SJSA1 (cell line): ENCODE data around the gene LCK. TPM values are rescaled to one million over a fixed set of nuclear protein-coding genes. Genes with fewer than 3 reads are reported as not detected.

Source experiments
- DNase-seq, 2 experiments: peaks; one replicate each; pipeline ENCODE4 v3.0.0-alpha.2; 2015 to 2020; ENCODE audit warnings: low spot score in 2 of 2, low read depth in 1 of 2
- H3K27ac ChIP-seq: fragments of 250-450 bp; sonication (Bioruptor Pico); 2 replicates; pipeline ENCODE4 v1.5.1; 2020; ENCODE audit warnings: mild to moderate bottlenecking, moderate library complexity
- H3K27me3 ChIP-seq: fragments of 250-450 bp; sonication (Bioruptor Pico); replicated peaks from 2 replicates; pipeline ENCODE4 v1.5.1; 2020; ENCODE audit warnings: mild to moderate bottlenecking, moderate library complexity
- H3K36me3 ChIP-seq: fragments of 250-450 bp; sonication (Bioruptor Pico); 2 replicates; pipeline ENCODE4 v1.5.1; 2020; ENCODE audit warnings: mild to moderate bottlenecking
- H3K4me1 ChIP-seq: fragments of 250-450 bp; sonication (Bioruptor Pico); replicated peaks from 2 replicates; pipeline ENCODE4 v1.6.1; 2021; ENCODE audit warnings: mild to moderate bottlenecking
- H3K4me3 ChIP-seq: fragments of 250-450 bp; sonication (Bioruptor Pico); 2 replicates; pipeline ENCODE4 v1.5.1; 2020; ENCODE audit warnings: mild to moderate bottlenecking
- H3K9me3 ChIP-seq: fragments of 250-450 bp; sonication (Bioruptor Pico); replicated peaks from 2 replicates; pipeline ENCODE4 v1.5.1; 2020; ENCODE audit warnings: mild to moderate bottlenecking
- total RNA-seq: library from RNA; depleted of rRNA; stranded (reverse); fragments of >200 nt; shearing (Covaris generic); gene quantifications from 2 replicates; pipeline ENCODE4 v1.2.3, GENCODE V29; 2014

Gene LCK
- total RNA-seq, 1 experiment from 2014 or later, result not detected

GRCh38 chr1:32303997-32304622, 53.0 kb downstream of the LCK start:
- Histone ChIP-seq H3K4me1 (no peaks in the 10 kb centered on the region; the same call in 1 of the 2 replicates), H3K36me3 (peaks cover 74% of the 10 kb centered on the region), H3K9me3 (no peaks in the 10 kb centered on the region), H3K27me3 (no peaks in the 10 kb centered on the region), H3K27ac (no peak overlapping the region), H3K4me3 (no peak overlapping the region)
- DNase-seq, result no peak

GRCh38 chr1:32305310-32305709, 54.2 kb downstream of the LCK start:
- DNase-seq, result no peak
- H3K4me3 ChIP-seq, result no peak overlapping the region
- H3K36me3 ChIP-seq, result peaks cover 76% of the 10 kb centered on the region
- H3K9me3 ChIP-seq, result 0 out of 2 replicates have a peak, but pooled peaks cover 2% of the 10 kb centered on the region
- H3K4me1 ChIP-seq, result peaks cover 8% of the 10 kb centered on the region
- H3K27ac ChIP-seq, result no peak overlapping the region
- no peaks in the 10 kb centered on the region for H3K27me3 ChIP-seq

- no peak for DNase-seq
Measured at GRCh38 chr1:32307324-32307723, 56.3 kb downstream of the LCK start.

GRCh38 chr1:32309960-32310359, 58.9 kb downstream of the LCK start:
- Histone ChIP-seq H3K27me3 (no peaks in the 10 kb centered on the region), H3K36me3 (peaks cover 58% of the 10 kb centered on the region), H3K4me3 (no peak overlapping the region), H3K4me1 (peaks cover 8% of the 10 kb centered on the region), H3K27ac (no peak overlapping the region), H3K9me3 (0 out of 2 replicates have a peak, but pooled peaks cover 2% of the 10 kb centered on the region)
- no peak for DNase-seq

More at GRCh38 chr1:32307324-32307723, 56.3 kb downstream of the LCK start:
- no peaks in the 10 kb centered on the region for H3K27me3 ChIP-seq
- H3K4me1 ChIP-seq, result peaks cover 8% of the 10 kb centered on the region
- 0 out of 2 replicates have a peak, but pooled peaks cover 2% of the 10 kb centered on the region for H3K9me3 ChIP-seq
- H3K27ac ChIP-seq, result no peak overlapping the region
- peaks cover 76% of the 10 kb centered on the region for H3K36me3 ChIP-seq
- H3K4me3 ChIP-seq, result no peak overlapping the region

- peaks cover 8% of the 10 kb centered on the region for H3K4me1 ChIP-seq
- peaks cover 48% of the 10 kb centered on the region for H3K36me3 ChIP-seq
- H3K4me3 ChIP-seq, result no peak overlapping the region
- no peaks in the 10 kb centered on the region for H3K27me3 ChIP-seq
- DNase-seq, result no peak
- H3K9me3 ChIP-seq, result 0 out of 2 replicates have a peak, but pooled peaks cover 2% of the 10 kb centered on the region
- H3K27ac ChIP-seq, result no peak overlapping the region
Measured at GRCh38 chr1:32311709-32312393, 60.8 kb downstream of the LCK start.

- Histone ChIP-seq H3K9me3 (no peaks in the 10 kb centered on the region), H3K36me3 (peaks cover 52% of the 10 kb centered on the region), H3K4me3 (no peak overlapping the region), H3K27ac (no peak overlapping the region), H3K4me1 (peaks cover 6% of the 10 kb centered on the region; the same call in 1 of the 2 replicates), H3K27me3 (no peaks in the 10 kb centered on the region)
- no peak for DNase-seq
Measured at GRCh38 chr1:32316903-32317277, 65.8 kb downstream of the LCK start.

- H3K36me3 ChIP-seq, result peaks cover 62% of the 10 kb centered on the region
- DNase-seq, result no peak
- H3K27me3 ChIP-seq, result no peaks in the 10 kb centered on the region
- no peak overlapping the region for H3K27ac ChIP-seq
- no peak overlapping the region for H3K4me3 ChIP-seq
- no peaks in the 10 kb centered on the region for H3K9me3 ChIP-seq
- peaks cover 7% of the 10 kb centered on the region; the same call in 1 of the 2 replicates for H3K4me1 ChIP-seq
Measured at GRCh38 chr1:32318127-32318869, 67.2 kb downstream of the LCK start.

- DNase-seq, result no peak
- Histone ChIP-seq H3K27ac (no peak overlapping the region), H3K9me3 (no peaks in the 10 kb centered on the region), H3K36me3 (peaks cover 77% of the 10 kb centered on the region), H3K4me1 (peaks cover 7% of the 10 kb centered on the region; the same call in 1 of the 2 replicates), H3K27me3 (no peaks in the 10 kb centered on the region), H3K4me3 (no peak overlapping the region)
Measured at GRCh38 chr1:32321712-32322291, 70.7 kb downstream of the LCK start.

- no peak overlapping the region for H3K4me3 ChIP-seq
- no peak overlapping the region for H3K27ac ChIP-seq
- DNase-seq, result no peak
- peaks cover 92% of the 10 kb centered on the region for H3K36me3 ChIP-seq
- H3K27me3 ChIP-seq, result no peaks in the 10 kb centered on the region
- H3K4me1 ChIP-seq, result no peaks in the 10 kb centered on the region
- no peaks in the 10 kb centered on the region; the same call in 1 of the 2 replicates for H3K9me3 ChIP-seq
Measured at GRCh38 chr1:32327204-32327603, 76.1 kb downstream of the LCK start.

GRCh38 chr1:32329931-32330466, 78.9 kb downstream of the LCK start:
- Histone ChIP-seq H3K27ac (no peak overlapping the region), H3K4me3 (no peak overlapping the region), H3K9me3 (no peaks in the 10 kb centered on the region; the same call in 1 of the 2 replicates), H3K27me3 (no peaks in the 10 kb centered on the region), H3K36me3 (peaks cover 94% of the 10 kb centered on the region), H3K4me1 (peaks cover 8% of the 10 kb centered on the region)
- no peak for DNase-seq

- Histone ChIP-seq H3K27me3 (no peaks in the 10 kb centered on the region), H3K4me1 (peaks cover 9% of the 10 kb centered on the region), H3K27ac (no peak overlapping the region), H3K36me3 (peaks cover 92% of the 10 kb centered on the region), H3K4me3 (no peak overlapping the region), H3K9me3 (no peaks in the 10 kb centered on the region; the same call in 1 of the 2 replicates)
- DNase-seq, result no peak
Measured at GRCh38 chr1:32330558-32331151, 79.6 kb downstream of the LCK start.

GRCh38 chr1:32331549-32331948, 80.5 kb downstream of the LCK start:
- Histone ChIP-seq H3K9me3 (no peaks in the 10 kb centered on the region; the same call in 1 of the 2 replicates), H3K4me1 (peaks cover 14% of the 10 kb centered on the region), H3K27me3 (no peaks in the 10 kb centered on the region), H3K4me3 (no peak overlapping the region), H3K27ac (no peak overlapping the region), H3K36me3 (peaks cover 86% of the 10 kb centered on the region)
- no peak for DNase-seq
